Liver (tissue), 9 donors: ENCODE results near the gene RASGRF2. TPM values are rescaled to one million over a fixed set of nuclear protein-coding genes. Genes with fewer than 3 reads are reported as not detected.

ENCODE experiments used
- DNase-seq: peaks from one replicate; pipeline ENCODE4 v3.0.0-alpha.2; 2017; ENCODE audit warnings: low spot score
- H3K27ac ChIP-seq, 2 donors: one replicate each; pipeline ENCODE4 v1.7.0; 2013; ENCODE audit warnings: inconsistent platforms in 2 of 2, low read length in 2 of 2, control low read depth in 1 of 2, low read depth in 1 of 2, mild to moderate bottlenecking in 1 of 2
- H3K27me3 ChIP-seq, 4 donors: one replicate each; pipeline versions ENCODE4 v1.6.1 to v1.7.0; 2013; ENCODE audit warnings: low read length in 3 of 4, inconsistent platforms in 1 of 4, mild to moderate bottlenecking in 1 of 4, moderate library complexity in 1 of 4; ENCODE audit not compliant: control insufficient read depth in 4 of 4, insufficient read depth in 4 of 4
- H3K36me3 ChIP-seq, 4 donors: one replicate each; pipeline versions ENCODE4 v1.6.1 to v1.7.0; 2013; ENCODE audit warnings: low read length in 3 of 4, mild to moderate bottlenecking in 3 of 4, low read depth in 1 of 4, moderate library complexity in 1 of 4; ENCODE audit not compliant: control insufficient read depth in 4 of 4, insufficient read depth in 3 of 4
- H3K4me1 ChIP-seq, 4 donors: one replicate each; pipeline versions ENCODE4 v1.6.1 to v1.7.0; 2013; ENCODE audit warnings: low read length in 3 of 4, mild to moderate bottlenecking in 3 of 4, moderate library complexity in 1 of 4; ENCODE audit not compliant: control insufficient read depth in 4 of 4, insufficient read depth in 4 of 4
- H3K4me3 ChIP-seq, 3 donors: one replicate each; pipeline versions ENCODE4 v1.6.1 to v1.7.0; 2013; ENCODE audit warnings: low read length in 3 of 3, control low read depth in 1 of 3, low read depth in 1 of 3, mild to moderate bottlenecking in 1 of 3
- H3K9ac ChIP-seq, 2 donors: one replicate each; pipeline ENCODE4 v1.7.0; 2013; ENCODE audit warnings: low read length in 2 of 2, mild to moderate bottlenecking in 2 of 2, moderate library complexity in 2 of 2, control low read depth in 1 of 2, low read depth in 1 of 2
- H3K9me3 ChIP-seq, 4 donors: one replicate each; pipeline versions ENCODE4 v1.6.1 to v1.7.0; 2013; ENCODE audit warnings: low read length in 3 of 4; ENCODE audit not compliant: control insufficient read depth in 4 of 4
- EGR1 ChIP-seq, 2 donors: IDR thresholded peaks; 2 replicates each; pipeline ENCODE4 v1.6.1; 2016 to 2018; ENCODE audit warnings: antibody characterized with exemption in 2 of 2, low read depth in 2 of 2
- FOXA1 ChIP-seq: IDR thresholded peaks from 2 replicates; pipeline ENCODE4 v1.6.1; 2016; ENCODE audit warnings: antibody characterized with exemption
- FOXA2 ChIP-seq: IDR thresholded peaks from 2 replicates; pipeline ENCODE4 v1.6.1; 2016; ENCODE audit warnings: antibody characterized with exemption
- HNF4A ChIP-seq, 2 donors: conservative IDR thresholded peaks; 2 replicates each; pipeline ENCODE4 v1.6.1; 2016; ENCODE audit warnings: antibody characterized with exemption in 2 of 2, mild to moderate bottlenecking in 2 of 2
- HNF4G ChIP-seq: IDR thresholded peaks from 2 replicates; pipeline ENCODE4 v1.6.1; 2016; ENCODE audit warnings: antibody characterized with exemption
- JUND ChIP-seq, 2 donors: IDR thresholded peaks; 2 replicates each; pipeline ENCODE4 v1.6.1; 2016; ENCODE audit warnings: antibody characterized with exemption in 2 of 2
- TAF1 ChIP-seq: conservative IDR thresholded peaks from 2 replicates; pipeline ENCODE4 v1.6.1; 2016; ENCODE audit warnings: antibody characterized with exemption, mild to moderate bottlenecking
- WGBS: extraction: QIAGEN DNeasy Blood & Tissue Kit; methylation state at CpG from one replicate; pipeline ENCODE4 v1.1.7; 2013; 5-methylcytosine and 5-hydroxymethylcytosine counted together
- polyA plus RNA-seq, 2 donors: library from polyadenylated mRNA; stranded (reverse) in 1 of 2; unstranded in 1 of 2; fragments of 200-250 nt in 1 of 2; fragments of >200 nt in 1 of 2; fragmentation: Nextera tagmentation in 1 of 2; extraction: Ambion mirVana in 1 of 2; gene quantifications; one replicate each; pipeline versions ENCODE4 v1.2.1 to v1.2.3, GENCODE V29; 2013 to 2015
- total RNA-seq, 2 donors: library from RNA; depleted of rRNA; stranded (reverse); fragments of >200 nt; gene quantifications; one replicate each; pipeline ENCODE4 v1.2.3, GENCODE V29; 2014
- TF ChIP-seq, protein P1 (sequence below): IDR thresholded peaks from 2 replicates; pipeline ENCODE4 v1.6.1; 2016; ENCODE audit warnings: antibody characterized with exemption, mild to moderate bottlenecking
- TF ChIP-seq, protein P2 (sequence below): IDR thresholded peaks from 2 replicates; pipeline ENCODE4 v1.6.1; 2016; ENCODE audit warnings: antibody characterized with exemption
- TF ChIP-seq, protein P3 (sequence below): IDR thresholded peaks from 2 replicates; pipeline ENCODE4 v1.6.1; 2016; ENCODE audit warnings: antibody characterized with exemption
- donor health status: healthy.
- donor health status: healthy.
- donor health status: healthy.
- donor health status: healthy.
- donor health status: healthy.

RASGRF2 gene
- total and polyA plus RNA-seq, 4 donors = 0.12 to 3.3 (median 0.23) TPM

DNA sequence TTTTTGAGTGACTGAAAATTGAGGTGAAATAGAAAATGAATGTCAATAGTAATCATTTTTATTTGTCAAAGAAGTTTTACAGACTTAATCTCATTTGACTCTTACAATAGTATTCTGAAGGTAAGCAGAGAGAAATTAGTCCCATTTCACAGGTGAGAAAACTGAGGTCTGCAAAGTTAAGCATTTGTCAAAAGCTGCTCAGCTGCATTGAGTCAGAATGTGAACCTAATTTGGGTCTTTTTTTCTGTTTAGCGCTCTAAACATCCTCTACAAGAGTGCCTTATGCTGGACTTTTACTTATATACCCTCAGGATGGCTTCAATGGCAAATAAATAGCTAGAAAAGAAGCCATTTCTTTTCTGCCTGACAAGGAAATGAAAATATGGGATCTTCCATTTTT is 135.7 kb downstream of the RASGRF2 start:
- TF ChIP-seq, protein P1, sequence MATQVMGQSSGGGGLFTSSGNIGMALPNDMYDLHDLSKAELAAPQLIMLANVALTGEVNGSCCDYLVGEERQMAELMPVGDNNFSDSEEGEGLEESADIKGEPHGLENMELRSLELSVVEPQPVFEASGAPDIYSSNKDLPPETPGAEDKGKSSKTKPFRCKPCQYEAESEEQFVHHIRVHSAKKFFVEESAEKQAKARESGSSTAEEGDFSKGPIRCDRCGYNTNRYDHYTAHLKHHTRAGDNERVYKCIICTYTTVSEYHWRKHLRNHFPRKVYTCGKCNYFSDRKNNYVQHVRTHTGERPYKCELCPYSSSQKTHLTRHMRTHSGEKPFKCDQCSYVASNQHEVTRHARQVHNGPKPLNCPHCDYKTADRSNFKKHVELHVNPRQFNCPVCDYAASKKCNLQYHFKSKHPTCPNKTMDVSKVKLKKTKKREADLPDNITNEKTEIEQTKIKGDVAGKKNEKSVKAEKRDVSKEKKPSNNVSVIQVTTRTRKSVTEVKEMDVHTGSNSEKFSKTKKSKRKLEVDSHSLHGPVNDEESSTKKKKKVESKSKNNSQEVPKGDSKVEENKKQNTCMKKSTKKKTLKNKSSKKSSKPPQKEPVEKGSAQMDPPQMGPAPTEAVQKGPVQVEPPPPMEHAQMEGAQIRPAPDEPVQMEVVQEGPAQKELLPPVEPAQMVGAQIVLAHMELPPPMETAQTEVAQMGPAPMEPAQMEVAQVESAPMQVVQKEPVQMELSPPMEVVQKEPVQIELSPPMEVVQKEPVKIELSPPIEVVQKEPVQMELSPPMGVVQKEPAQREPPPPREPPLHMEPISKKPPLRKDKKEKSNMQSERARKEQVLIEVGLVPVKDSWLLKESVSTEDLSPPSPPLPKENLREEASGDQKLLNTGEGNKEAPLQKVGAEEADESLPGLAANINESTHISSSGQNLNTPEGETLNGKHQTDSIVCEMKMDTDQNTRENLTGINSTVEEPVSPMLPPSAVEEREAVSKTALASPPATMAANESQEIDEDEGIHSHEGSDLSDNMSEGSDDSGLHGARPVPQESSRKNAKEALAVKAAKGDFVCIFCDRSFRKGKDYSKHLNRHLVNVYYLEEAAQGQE = no peak
- no peak for TF ChIP-seq HNF4A (conservative IDR thresholded peaks at IDR 0.05)
- TF ChIP-seq, protein P2, sequence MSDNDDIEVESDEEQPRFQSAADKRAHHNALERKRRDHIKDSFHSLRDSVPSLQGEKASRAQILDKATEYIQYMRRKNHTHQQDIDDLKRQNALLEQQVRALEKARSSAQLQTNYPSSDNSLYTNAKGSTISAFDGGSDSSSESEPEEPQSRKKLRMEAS = no peak
- no peak for TF ChIP-seq EGR1 (IDR thresholded peaks at IDR 0.05; ENCODE audit: low read depth in 2 of 2)
- no peak for TF ChIP-seq FOXA1
- WGBS = 98% methylated on average over 1 of the region's 1 CpG
- no peak overlapping the region for H3K27ac ChIP-seq
- no peak for DNase-seq
- H3K9me3 ChIP-seq = no peaks in the 10 kb centered on the region
- no peak overlapping the region for H3K4me3 ChIP-seq
- H3K4me1 ChIP-seq = no peaks in the 10 kb centered on the region
- H3K36me3 ChIP-seq = no peaks in the 10 kb centered on the region
- H3K9ac ChIP-seq = no peak overlapping the region
- H3K27me3 ChIP-seq = no peaks in the 10 kb centered on the region

DNA sequence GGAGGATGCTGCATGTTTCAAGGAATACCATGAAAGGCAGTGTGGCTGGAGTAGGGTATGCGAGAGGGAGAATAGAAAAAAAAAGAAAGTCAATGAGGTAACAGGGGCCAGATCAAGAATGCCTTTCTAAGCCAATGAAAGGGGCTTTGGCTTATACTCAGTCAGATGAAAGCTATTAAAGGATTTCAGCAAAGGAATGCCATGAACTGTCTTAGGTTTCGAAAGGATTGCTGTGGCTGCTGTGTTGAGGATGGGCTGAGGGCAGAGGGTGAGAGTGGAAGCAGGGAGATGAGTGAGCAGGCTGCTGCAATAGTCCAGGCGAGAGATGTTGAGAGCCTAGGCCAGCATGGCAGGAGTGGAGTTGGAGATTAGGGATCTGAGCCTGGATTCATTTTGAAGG is 137.6 kb downstream of the RASGRF2 start:
- no peak for DNase-seq
- H3K27ac ChIP-seq = no peak overlapping the region
- no peaks in the 10 kb centered on the region for H3K4me1 ChIP-seq
- no peaks in the 10 kb centered on the region for H3K36me3 ChIP-seq
- no peaks in the 10 kb centered on the region for H3K9me3 ChIP-seq
- no peak overlapping the region for H3K4me3 ChIP-seq
- no peak overlapping the region for H3K9ac ChIP-seq
- 95% methylated on average over 3 of the region's 3 CpGs for WGBS
- TF ChIP-seq JUND (IDR thresholded peaks at IDR 0.05) = no peak
- TF ChIP-seq HNF4G = no peak
- no peak for TF ChIP-seq FOXA2
- H3K27me3 ChIP-seq = no peaks in the 10 kb centered on the region

DNA sequence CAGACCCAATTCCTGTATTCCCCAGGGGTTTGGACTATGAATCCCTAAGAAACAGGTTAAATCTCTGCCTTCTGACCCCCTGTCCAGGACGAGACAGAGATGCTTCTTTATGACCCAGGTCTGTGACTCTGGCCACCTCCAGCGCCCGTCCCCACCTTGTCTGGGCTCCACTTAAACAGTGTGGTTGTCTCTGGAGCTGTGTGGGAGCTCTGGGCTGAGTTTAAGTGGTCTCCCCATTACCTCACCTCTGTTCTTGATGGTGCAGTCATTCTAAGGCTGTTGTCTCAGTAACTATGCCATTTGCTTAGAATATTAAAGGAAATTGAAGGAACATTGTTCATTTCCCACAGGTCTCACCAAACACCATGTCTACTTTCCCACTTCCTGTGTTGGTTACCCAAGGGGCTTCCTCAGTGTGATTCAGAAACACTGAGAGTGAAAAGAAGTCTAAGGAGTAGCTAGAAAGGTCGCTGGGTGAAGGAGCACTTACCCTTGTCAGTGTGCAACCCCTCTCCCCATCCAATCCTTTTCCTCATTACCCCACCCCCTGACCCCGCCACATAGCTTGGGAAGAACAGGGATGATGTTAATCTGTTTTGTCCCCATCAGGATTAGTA is 145.2 kb downstream of the RASGRF2 start:
- TF ChIP-seq FOXA1 (no peak), TAF1 (no peak)
- TF ChIP-seq, protein P3, sequence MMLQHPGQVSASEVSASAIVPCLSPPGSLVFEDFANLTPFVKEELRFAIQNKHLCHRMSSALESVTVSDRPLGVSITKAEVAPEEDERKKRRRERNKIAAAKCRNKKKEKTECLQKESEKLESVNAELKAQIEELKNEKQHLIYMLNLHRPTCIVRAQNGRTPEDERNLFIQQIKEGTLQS = no peak
- TF ChIP-seq, protein P1 = no peak
- no peak for DNase-seq

More for the DNA sequence above, 145.2 kb downstream of the RASGRF2 start:
- Histone ChIP-seq H3K9me3 (no peaks in the 10 kb centered on the region), H3K4me3 (no peak overlapping the region), H3K27ac (no peak overlapping the region), H3K36me3 (no peaks in the 10 kb centered on the region), H3K4me1 (no peaks in the 10 kb centered on the region), H3K9ac (no peak overlapping the region), H3K27me3 (no peaks in the 10 kb centered on the region)
- WGBS = 79% methylated on average over 5 of the region's 5 CpGs
